Measurements from ENCODE around the gene CCDC181. TPM values are rescaled to one million over a fixed set of nuclear protein-coding genes. Genes with fewer than 3 reads are reported as not detected.

Gene CCDC181
- total and polyA plus RNA-seq, 2 donors (not counting 3 experiments of a cell fraction or from before 2014, with no cell fraction given), result 0.18 to 0.22 TPM

DNA sequence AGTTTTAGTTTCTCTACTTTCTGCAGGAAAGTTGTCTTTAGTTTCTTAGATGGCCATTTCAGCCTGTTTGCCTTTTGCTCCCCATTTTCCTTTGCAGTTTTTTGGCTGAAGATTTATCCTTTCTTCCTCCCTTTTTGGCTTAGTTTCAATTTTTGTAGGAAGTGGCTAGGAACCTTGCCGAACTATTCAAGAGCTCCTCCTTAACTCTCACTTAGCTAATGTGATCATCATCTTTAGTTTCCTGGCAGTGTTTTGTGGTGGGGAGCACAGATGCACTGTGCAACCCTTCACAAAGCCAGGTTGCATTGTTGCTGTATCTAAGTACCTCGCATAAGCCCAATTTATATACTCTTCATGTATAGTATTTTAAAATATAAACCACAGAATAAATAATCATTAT is 28.8 kb upstream of the CCDC181 start:
- Histone ChIP-seq H2AFZ (ENCODE audit: low read depth, low read length) (no peak overlapping the region), H3K79me2 (ENCODE audit: control insufficient read depth, insufficient read depth, low read length) (no peaks in the 10 kb centered on the region), H3K9ac (replicated peaks; ENCODE audit: extremely low read depth, insufficient read depth, low read length) (no peak overlapping the region), H3K4me3 (replicated peaks in 1 of 3; ENCODE audit: insufficient read depth in 1 of 3, low read depth in 1 of 3, low read length in 3 of 3) (no peak overlapping the region), H4K20me1 (replicated peaks; ENCODE audit: control insufficient read depth, extremely low read depth, insufficient read depth, low read length) (no peaks in the 10 kb centered on the region), H3K9me1 (replicated peaks; ENCODE audit: control insufficient read depth, extremely low read depth, insufficient read depth, low read length) (no peaks in the 10 kb centered on the region), H3K27ac (ENCODE audit: insufficient read depth, low read depth, low read length) (no peak overlapping the region), H3K4me1 (ENCODE audit: control insufficient read depth, extremely low read depth, insufficient read depth, low read length) (peaks cover 3% of the 10 kb centered on the region), H3K36me3 (ENCODE audit: control insufficient read depth in 2 of 2, extremely low read depth in 1 of 2, insufficient read depth in 2 of 2, low read length in 2 of 2) (no peaks in the 10 kb centered on the region), H3K4me2 (ENCODE audit: insufficient read depth, low read length) (no peak overlapping the region), H3K9me3 (replicated peaks; ENCODE audit: control insufficient read depth, insufficient read depth, low read length) (no peaks in the 10 kb centered on the region), H3K27me3 (ENCODE audit: control insufficient read depth in 2 of 2, insufficient read depth in 2 of 2, low read length in 2 of 2) (no peaks in the 10 kb centered on the region)
- intact Hi-C loops (cut with micrococcal nuclease) (no loop called here), dilution Hi-C loops (cut with MboI; ENCODE audit: extremely low pct_ligation_motif_present, low sequenced_read_pairs) (no loop called here)
- FAIRE-seq, result no peak
- ChIA-PET POLR2A (no interaction called here), CTCF (interaction anchor here (1.3 kb wide), 1 partner anchor 90 kb away, joined by 4 read pairs; no protein-coding TSS in a partner anchor)
- no peak for DNase-seq (ENCODE audit: low read depth, low spot score)
- no TSS peak for BruUV-seq (replicated peaks)
- no peak for TF ChIP-seq JUN (IDR thresholded peaks at IDR 0.05; ENCODE audit: borderline replicate concordance, insufficient read depth, insufficient read length, low read depth)
- TF ChIP-seq FOS (IDR thresholded peaks at IDR 0.05; ENCODE audit: borderline replicate concordance, insufficient read depth, low read length), result no peak

GRCh38 chr1:169452921-169453320 is 25.6 kb upstream of the CCDC181 start:
- ChIA-PET POLR2A (no interaction called here), CTCF (interaction anchor here (2.7 kb wide), 1 partner anchor 93 kb away, joined by 7 read pairs; no protein-coding TSS in a partner anchor)
- Histone ChIP-seq H4K20me1 (replicated peaks; ENCODE audit: control insufficient read depth, extremely low read depth, insufficient read depth, low read length) (no peaks in the 10 kb centered on the region), H3K9ac (replicated peaks; ENCODE audit: extremely low read depth, insufficient read depth, low read length) (no peak overlapping the region), H3K9me3 (replicated peaks; ENCODE audit: control insufficient read depth, insufficient read depth, low read length) (no peaks in the 10 kb centered on the region), H3K4me3 (replicated peaks in 1 of 3; ENCODE audit: insufficient read depth in 1 of 3, low read depth in 1 of 3, low read length in 3 of 3) (no peak overlapping the region), H3K4me1 (ENCODE audit: control insufficient read depth, extremely low read depth, insufficient read depth, low read length) (no peaks in the 10 kb centered on the region), H3K27me3 (ENCODE audit: control insufficient read depth in 2 of 2, insufficient read depth in 2 of 2, low read length in 2 of 2) (no peaks in the 10 kb centered on the region), H2AFZ (ENCODE audit: low read depth, low read length) (no peak overlapping the region), H3K36me3 (ENCODE audit: control insufficient read depth in 2 of 2, extremely low read depth in 1 of 2, insufficient read depth in 2 of 2, low read length in 2 of 2) (no peaks in the 10 kb centered on the region), H3K9me1 (replicated peaks; ENCODE audit: control insufficient read depth, extremely low read depth, insufficient read depth, low read length) (no peaks in the 10 kb centered on the region), H3K27ac (ENCODE audit: insufficient read depth, low read depth, low read length) (no peak overlapping the region), H3K4me2 (ENCODE audit: insufficient read depth, low read length) (no peak overlapping the region), H3K79me2 (ENCODE audit: control insufficient read depth, insufficient read depth, low read length) (no peaks in the 10 kb centered on the region)
- no TSS peak for BruUV-seq (replicated peaks)
- DNase-seq (ENCODE audit: low read depth, low spot score) (no peak), FAIRE-seq (no peak)
- intact Hi-C loops (cut with micrococcal nuclease) (no loop called here), dilution Hi-C loops (cut with MboI; ENCODE audit: extremely low pct_ligation_motif_present, low sequenced_read_pairs) (no loop called here)
- TF ChIP-seq MYC (IDR thresholded peaks at IDR 0.05; ENCODE audit: low read depth, low read length) (no peak), GATA2 (IDR thresholded peaks at IDR 0.05; ENCODE audit: insufficient read depth, insufficient read length, low read depth, low read length) (no peak), EZH2 (IDR thresholded peaks at IDR 0.05; ENCODE audit: borderline replicate concordance, low read depth, low read length, severe bottlenecking) (no peak), JUN (IDR thresholded peaks at IDR 0.05; ENCODE audit: borderline replicate concordance, insufficient read depth, insufficient read length, low read depth) (no peak), POLR2AphosphoS5 (IDR thresholded peaks at IDR 0.05; ENCODE audit: insufficient read depth, low read depth, low read length) (no peak), FOS (IDR thresholded peaks at IDR 0.05; ENCODE audit: borderline replicate concordance, insufficient read depth, low read length) (no peak), POLR2A (IDR thresholded peaks at IDR 0.05; ENCODE audit: low read depth, low read length) (no peak)
- TF ChIP-seq, protein P1, sequence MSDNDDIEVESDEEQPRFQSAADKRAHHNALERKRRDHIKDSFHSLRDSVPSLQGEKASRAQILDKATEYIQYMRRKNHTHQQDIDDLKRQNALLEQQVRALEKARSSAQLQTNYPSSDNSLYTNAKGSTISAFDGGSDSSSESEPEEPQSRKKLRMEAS (IDR thresholded peaks at IDR 0.05; ENCODE audit: insufficient read depth, insufficient read length), result no peak
- TF ChIP-seq, protein P2, sequence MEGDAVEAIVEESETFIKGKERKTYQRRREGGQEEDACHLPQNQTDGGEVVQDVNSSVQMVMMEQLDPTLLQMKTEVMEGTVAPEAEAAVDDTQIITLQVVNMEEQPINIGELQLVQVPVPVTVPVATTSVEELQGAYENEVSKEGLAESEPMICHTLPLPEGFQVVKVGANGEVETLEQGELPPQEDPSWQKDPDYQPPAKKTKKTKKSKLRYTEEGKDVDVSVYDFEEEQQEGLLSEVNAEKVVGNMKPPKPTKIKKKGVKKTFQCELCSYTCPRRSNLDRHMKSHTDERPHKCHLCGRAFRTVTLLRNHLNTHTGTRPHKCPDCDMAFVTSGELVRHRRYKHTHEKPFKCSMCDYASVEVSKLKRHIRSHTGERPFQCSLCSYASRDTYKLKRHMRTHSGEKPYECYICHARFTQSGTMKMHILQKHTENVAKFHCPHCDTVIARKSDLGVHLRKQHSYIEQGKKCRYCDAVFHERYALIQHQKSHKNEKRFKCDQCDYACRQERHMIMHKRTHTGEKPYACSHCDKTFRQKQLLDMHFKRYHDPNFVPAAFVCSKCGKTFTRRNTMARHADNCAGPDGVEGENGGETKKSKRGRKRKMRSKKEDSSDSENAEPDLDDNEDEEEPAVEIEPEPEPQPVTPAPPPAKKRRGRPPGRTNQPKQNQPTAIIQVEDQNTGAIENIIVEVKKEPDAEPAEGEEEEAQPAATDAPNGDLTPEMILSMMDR (IDR thresholded peaks at IDR 0.05; ENCODE audit: extremely low read depth in 1 of 2, insufficient read depth in 1 of 2, low read depth in 1 of 2, low read length in 2 of 2), result no peak

Measured in endothelial cell of umbilical vein (primary cell).